T-helper 2 cell treated with Interferon-gamma antibody and Interleukin-4, amounts not matched to agents 100 ng/mL and 5 ng/mL, for 36 hours (primary cell): ENCODE data around the gene CCDC77. TPM values are rescaled to one million over a fixed set of nuclear protein-coding genes. Genes with fewer than 3 reads are reported as not detected.

Source experiments
- intact Hi-C: fragments of 100-400 bp; cut with micrococcal nuclease; formaldehyde crosslinking; loops from one replicate; pipeline ENCODE4 v1.15.1; 2023
- total RNA-seq: library from RNA; stranded (reverse); gene quantifications from 2 replicates; pipeline ENCODE4 v1.2.3, GENCODE V29; 2022

CCDC77 gene
- total RNA-seq, 1 donor from 2014 or later: 14.1 TPM

DNA sequence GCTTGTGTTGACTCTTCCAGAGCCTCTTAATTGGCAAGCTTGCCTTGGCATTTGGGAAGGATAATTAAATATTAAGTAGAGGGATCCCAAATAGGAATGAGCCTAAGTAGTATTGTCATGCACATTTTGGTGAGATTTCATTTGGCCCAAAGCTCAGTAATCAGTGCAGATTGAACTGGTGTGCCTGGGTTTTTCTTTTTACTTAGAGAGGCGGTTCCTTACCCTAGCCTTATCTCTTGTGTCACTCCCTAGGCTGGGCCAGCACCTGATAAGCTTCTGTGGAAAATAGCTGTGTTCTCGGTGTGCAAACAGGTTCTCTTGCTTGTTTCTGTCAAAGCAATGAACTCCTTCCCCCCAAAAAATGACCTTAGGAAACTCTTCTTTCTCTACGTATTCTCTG, 49.0 kb downstream of the CCDC77 start:
- intact Hi-C loops: loop anchor here (10.0 kb wide), 1 partner anchor 494 kb away; the partner anchor contains the start of gene RAD52

DNA sequence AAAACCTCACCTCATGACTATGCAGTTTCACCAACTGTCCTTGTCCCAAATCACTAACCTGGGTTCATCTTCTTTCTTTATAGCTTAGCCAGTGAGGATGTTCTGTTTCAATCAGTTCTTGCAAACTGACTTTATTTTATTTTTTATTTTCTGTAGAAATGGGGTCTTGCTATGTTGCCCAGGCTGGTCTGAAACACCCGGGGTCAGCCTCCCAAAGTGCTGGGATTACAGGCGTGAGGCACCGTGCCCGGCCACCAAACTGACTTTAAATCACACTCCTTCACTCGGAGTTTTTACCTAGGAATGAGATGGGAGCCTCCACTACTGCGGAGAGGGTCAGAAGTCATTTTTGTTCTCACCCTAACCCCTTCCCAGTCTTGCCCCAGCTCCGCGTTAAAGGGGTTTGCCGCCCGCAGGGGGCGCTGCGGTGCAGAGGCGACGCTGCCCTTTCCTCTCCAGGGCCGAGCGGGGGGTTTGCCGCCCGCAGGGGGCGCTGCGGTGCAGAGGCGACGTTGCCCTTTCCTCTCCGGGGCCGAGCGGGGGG, 51.3 kb downstream of the CCDC77 start:
- intact Hi-C loops: loop anchor here (10.0 kb wide), 1 partner anchor 492 kb away; the partner anchor contains the start of gene RAD52

DNA sequence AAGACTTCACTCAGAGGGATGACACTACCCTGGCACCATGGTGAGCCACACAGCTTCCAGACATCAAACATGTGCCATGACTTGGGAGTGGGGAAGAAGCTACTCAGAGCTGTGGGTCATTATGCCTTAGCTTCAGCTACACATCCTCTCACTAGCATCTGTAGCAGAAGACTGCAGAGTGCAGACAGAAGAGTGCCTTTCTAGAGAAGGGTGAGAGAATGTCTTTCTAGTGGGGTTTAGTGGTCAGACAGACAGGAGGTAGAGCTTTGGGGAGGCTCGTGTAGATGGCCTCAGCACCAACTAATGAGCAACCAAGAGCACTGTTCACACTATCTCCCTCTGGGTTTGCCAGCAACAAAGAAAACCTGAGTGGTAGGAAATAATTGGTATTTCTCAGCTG, 53.4 kb downstream of the CCDC77 start:
- intact Hi-C loops: loop anchor here (2.0 to 10.0 kb wide), 2 partner anchors 92 to 490 kb away; partner anchors contain the start of gene RAD52

DNA sequence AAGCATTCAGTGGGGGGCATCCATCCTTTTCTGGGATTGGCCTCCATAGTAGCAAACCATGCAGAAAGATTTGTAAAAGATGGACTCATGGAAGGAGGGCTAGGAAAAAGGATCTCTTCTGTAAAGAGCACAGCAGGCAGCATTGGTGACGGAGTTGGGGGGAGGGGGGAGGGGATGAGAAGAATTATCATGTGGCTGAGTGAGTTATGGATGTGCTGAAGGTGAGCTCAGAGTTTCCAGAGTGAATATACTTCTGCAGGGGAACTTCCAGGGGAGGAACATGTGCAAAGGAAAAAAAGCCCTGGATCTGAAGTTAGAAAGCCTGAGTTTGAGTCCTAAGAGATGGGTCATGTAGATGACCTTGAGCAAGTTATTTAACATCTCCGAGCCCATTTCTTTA, 54.4 kb downstream of the CCDC77 start:
- intact Hi-C loops: loop anchor here (2.0 to 10.0 kb wide), 2 partner anchors 91 to 489 kb away; partner anchors contain the start of gene RAD52

DNA sequence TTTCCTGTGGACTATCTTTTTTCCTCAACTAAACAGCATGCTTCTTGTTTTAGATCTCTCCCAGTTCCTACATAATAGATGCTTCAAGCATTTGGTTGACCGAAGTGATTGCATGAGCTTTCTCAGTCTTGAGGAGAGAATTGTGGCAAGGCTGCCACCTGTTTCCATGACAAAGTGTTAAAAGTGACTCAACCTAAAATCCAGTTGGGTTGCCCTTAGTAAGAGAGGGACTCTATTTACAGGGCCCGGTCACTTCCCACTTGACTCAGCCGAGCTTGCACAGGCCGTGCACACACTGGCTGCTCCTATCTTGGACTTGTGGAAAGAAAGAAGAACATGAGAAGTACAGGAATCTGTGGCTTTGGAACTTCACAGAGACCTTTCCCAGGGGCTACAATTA, 56.2 kb downstream of the CCDC77 start:
- intact Hi-C loops: loop anchor here (10.0 kb wide), 1 partner anchor 487 kb away; the partner anchor contains the start of gene RAD52

DNA sequence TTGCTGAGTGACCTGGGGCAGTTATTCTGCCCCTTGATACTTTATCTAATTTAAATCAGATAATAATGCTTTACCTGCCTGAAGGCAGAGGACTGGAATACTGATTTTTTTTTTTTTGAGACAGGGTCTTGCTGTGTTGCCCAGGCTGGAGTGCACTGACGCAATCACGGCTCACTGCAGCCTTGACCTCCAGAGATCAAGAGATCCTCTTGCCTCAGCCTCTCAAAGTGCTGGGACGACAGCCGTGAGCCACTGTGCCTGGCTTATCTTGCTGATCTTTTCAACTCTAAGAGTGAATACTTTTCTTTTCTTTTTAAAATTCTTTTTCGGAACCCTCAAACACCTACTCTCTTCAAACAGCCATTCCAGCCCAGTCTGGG, 57.6 kb downstream of the CCDC77 start:
- intact Hi-C loops: loop anchor here (10.0 kb wide), 1 partner anchor 486 kb away; the partner anchor contains the start of gene RAD52

DNA sequence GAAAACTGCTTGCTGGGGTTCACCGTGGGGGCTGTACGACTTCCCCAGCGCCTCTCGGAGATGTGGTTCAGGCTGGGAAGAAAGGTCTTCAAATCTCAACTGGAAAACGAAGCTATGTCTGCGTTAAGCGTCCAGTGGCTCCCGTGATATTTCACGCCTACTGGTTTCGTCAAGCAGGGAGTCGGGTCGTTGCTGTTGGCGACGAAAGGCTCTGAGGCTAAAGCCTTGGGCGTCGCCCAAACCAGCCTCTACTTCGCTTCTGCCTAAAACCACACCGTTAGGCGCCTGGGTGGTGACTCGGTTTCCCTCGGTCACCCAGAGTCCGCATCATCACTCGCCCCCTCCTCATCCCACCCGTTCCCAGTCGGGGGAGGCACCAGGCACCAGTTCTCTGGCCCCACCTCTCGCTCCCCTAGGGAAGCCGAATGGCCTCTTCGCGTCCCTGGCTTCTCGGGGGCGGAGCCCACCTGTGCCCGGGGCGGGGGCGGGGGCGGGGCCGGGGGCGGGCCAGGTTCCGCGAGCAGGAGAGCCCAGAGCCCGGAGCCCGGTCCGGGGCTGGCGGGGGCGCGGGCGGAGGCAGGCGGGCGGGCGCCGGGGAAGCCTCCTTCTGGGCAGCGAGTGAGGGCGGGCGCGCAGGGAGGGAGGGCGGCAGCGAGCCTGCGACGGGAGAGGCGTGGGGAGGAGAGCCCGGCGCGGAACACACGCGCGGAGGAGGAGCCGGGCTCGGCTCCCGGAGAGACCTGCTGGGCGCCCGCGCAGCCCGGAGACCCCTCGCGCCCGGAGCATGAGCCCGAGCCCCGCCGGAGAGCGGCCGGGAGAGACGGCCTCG, 58.2 kb downstream of the CCDC77 start, which contains the start of gene B4GALNT3:
B4GALNT3 (plus strand) TSS at position 510 of the 829 bp plus-strand sequence. CDS start 438 bp downstream, outside the sequence.
- intact Hi-C loops: loop anchor here (10.0 kb wide), 1 partner anchor 485 kb away; the partner anchor contains the start of gene RAD52

DNA sequence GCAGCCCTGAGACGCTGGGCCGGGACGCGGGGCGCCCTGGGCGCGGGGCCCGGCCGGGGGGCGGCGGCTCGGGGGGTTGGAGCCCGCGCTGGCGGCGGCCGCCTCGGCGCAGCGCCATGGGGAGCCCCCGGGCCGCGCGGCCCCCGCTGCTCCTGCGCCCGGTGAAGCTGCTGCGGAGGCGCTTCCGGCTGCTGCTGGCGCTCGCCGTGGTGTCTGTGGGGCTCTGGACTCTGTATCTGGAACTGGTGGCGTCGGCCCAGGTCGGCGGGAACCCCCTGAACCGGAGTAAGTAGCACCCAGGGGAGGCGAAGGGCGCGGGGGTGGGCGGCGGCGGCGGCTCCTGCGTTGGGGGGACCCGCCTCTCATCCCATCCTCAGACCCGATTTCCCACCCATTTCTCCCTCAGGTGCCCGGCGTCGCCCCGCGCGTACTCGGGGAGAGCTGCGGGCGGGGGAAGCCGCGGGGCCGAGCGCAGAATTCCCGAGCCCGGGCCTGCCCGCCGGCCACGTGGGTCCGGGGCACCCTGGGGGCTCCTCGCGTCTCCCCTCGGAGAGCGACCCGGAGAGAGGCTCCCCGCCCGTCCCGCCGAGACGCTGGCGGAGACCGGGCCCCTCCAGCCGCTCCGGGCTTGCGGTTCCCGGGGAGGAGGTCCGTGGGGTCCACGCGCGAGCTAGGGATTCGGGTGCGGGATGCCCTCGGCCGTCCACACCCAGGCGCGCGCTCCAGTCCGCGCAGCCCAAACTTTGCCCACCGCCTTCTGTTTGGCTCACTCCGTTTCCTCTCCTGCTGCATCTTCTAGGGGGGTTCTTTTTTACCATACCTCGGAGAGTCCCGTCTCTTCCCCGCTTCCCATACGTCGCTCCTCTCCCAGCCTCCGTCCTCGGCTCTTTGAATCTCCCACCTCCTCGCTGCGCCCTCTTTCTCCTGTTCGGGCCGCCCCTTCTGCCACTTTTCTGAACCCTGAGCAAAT, 59.1 kb downstream of the CCDC77 start:
- intact Hi-C loops: no loop called here

DNA sequence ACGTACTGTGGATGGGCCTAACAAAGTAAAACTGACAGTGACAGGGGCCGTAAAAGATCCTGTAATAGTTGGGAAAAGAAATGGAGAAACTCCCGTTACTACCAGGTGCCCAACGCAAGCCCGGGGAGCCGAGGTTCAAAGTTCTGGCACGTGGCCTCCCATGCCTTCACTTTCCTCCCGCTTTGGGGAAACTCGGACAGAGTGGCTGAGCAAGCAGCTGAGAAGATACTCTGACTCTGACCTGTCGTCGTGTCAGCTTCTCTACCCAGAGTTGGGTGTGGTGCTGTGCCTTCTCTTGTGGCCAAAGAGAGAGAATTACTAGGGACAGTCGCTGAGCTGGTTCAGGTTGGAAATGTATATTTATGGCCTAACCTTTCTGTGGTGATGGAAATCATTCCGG, 60.0 kb downstream of the CCDC77 start:
- intact Hi-C loops: no loop called here

DNA sequence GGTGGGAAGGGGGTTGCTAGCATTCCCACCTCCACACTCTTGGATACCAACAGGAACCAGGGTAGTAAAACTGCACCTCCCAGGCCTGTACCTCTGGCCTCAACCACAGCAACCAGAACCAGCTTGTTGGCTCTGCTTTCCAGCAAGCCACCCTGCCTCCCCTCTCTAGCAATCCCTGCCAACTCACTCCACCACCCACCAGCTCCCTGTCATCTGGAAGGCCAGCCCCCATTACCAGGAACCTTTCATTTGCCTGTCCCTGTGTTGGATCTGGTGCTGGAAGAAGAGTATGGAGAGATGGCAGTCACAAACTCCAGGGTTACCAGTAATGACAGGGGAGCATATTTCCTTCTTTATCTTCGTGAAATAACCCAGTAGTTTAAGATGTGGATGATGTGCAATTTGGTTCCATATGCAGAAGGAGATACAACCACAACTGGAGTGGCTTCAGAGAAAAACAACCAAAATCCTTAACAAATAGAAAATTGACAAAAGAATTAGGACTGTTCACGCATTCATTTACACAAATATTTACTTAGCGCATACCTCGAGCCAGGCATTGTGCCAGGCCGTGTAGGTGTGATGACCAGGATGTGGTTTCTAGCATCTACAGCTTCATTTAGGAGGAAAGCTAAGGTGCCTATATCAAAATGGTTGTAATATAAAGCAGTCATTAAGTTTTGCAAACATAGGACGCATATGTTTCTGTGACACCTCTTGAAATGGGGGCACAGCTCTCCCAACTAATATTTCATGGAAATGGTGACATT, 61.7 kb downstream of the CCDC77 start:
- intact Hi-C loops: no loop called here

DNA sequence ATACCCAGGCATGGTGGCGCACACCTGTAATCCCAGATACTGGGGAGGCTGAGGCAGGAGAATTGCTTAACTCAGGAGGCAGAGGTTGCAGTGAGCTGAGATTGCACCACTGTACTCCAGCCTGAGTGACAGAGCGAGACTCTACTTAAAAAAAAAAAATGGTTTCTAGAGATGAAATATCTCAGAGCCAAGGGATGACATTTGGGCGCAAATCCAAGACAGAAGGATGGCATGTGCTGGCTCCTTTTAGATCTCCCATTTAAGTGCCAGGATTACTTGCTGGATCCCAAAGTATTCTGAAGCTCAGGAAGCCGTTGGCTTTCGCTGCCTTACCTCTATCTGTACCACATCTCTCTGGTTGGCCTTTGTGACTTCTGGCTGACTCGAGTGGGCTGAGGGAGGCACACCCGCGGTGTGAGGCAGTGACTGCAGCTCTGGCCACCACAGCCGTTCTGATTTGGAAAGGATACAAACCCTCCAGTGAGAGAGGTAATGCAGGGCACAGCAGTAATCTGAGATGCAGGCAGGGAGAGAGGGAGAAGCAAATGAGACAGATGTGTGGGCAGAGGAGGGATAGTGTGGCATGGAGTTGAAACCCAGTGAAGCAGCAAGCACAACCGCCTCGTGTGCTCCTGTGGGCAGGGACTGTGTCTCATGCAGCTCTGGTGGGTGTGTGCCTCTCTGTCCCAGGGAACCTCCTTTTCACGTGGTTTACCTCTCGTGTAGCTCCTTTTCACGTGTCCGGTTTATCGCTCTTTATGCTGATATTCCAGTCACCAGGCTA, 63.2 kb downstream of the CCDC77 start:
- intact Hi-C loops: no loop called here

DNA sequence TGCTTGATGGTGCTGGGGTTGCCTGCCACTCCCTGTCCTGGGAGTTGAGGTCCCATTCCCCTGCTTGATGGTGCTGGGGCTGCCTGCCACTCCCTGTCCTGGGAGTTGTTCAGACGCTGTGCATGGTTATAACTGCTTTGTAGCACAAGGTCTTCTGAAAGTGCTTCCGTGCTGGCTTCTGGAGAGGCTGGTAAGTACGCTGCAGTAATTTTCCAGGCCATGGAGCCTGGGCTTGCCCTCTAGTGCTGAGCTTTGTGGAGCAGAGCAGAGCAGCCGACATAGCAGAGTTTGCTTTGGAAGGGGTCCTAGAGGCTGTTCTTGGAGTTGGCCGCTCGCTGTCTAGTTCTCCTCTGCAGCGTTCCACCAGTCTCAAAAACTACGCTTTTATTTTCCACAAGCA, 64.6 kb downstream of the CCDC77 start:
- intact Hi-C loops: no loop called here

DNA sequence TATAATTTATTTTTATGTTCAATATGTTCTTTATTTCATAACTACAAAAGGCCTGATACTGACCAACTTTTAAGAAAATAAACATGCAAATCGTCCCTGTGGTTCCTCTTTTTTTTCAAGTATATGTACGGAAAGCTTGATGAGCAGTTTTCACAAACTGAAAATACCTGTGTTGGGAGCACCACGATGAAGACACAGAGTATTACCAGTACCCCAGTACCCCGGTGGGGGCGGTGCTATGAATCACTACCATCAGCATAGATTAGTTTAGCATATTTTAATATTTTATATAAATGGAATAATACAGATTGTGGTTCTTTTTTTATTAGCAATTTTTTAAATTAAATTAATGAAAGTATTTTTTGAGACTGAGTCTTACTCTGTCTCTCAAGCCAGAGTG, 65.3 kb downstream of the CCDC77 start:
- intact Hi-C loops: no loop called here

DNA sequence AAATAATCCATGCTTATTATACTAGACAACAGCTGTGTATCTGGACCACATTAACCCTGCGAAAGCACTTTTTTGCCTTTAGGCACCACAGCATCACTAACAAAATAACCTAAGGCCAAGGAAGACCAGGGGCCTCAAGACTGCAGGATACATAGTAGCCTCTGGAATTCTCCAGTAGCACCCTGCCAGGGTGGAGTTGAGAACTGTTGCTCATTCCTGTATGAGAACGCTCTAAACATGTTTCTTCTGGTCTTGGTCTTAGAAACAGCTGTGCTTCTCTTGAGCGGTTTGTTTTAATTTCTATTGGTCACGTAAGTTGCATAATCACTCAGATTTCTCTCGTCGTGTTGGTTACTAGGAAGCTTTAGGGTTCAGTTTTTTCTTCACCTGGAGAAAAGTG, 66.1 kb downstream of the CCDC77 start:
- intact Hi-C loops: no loop called here

DNA sequence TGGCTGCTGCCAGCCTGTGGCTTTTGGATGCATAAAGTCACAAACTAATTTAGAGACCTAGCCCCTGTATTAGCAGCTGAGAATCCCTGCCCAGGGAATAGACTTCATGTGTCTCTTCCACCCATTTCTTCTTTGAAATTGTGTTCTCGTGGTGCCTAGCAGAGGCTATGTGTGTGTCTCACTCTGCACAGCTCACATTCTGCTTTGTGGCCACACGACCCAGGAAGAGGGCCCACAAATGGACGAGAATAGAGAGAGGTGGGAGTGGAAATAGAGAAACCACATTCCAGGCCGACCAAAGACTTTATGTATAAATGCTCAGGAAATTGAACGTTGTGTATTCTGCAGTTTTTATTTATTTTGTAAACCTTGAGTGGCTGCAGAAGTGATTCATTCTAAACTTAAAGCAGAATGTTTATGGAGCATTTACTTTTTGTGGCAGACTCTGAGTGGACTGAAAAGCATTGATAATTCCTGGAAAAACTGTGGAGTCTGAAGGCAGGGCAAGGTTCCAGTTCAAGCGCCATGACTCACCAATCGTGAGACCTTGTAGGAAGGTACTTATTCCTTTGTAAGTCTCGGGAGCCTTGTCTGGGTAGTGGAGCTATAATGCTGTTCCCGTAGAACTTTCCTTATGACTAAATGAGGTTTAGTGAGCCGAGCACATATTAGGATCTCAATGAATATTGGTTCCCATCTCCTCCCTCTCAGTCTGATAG, 67.4 kb downstream of the CCDC77 start:
- intact Hi-C loops: no loop called here

DNA sequence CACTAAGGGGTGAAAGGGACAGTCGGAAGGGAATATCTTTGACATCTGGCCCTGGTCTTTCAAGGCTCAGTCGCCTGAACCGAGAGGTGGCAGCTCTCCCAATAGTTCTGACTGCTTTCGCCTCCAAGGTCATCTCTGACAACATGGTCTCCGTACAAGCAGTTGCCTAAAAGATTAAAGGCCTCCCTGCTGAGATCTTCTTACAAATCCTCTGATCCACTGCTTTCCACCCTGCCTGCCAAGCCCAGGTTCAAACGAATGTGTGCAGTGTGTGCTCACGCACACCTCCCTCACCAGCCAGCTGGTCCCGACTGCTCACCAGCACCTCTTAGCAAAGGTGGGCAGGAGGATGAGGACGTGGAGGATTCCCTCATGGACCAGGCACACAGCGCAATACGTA, 68.7 kb downstream of the CCDC77 start:
- intact Hi-C loops: no loop called here

DNA sequence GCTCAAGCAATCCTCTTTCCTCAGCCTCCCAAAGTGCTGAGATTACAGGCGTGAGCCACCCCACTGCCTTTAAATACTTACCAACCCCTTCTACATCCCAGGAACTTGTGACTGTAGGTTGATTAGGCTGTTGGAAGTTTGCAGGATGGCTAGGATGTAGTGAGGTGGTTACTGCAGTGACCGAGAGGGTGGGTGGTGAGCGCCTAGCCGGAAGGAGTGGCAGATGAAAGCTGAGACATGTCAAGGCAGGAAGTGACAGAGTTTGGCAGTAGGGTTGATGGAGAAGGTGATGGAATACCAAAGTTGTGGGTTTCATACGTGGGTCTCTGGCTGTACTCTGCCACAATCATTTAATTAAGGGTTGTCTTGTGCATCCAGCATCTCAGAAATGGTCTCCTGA, 71.8 kb downstream of the CCDC77 start:
- intact Hi-C loops: no loop called here

DNA sequence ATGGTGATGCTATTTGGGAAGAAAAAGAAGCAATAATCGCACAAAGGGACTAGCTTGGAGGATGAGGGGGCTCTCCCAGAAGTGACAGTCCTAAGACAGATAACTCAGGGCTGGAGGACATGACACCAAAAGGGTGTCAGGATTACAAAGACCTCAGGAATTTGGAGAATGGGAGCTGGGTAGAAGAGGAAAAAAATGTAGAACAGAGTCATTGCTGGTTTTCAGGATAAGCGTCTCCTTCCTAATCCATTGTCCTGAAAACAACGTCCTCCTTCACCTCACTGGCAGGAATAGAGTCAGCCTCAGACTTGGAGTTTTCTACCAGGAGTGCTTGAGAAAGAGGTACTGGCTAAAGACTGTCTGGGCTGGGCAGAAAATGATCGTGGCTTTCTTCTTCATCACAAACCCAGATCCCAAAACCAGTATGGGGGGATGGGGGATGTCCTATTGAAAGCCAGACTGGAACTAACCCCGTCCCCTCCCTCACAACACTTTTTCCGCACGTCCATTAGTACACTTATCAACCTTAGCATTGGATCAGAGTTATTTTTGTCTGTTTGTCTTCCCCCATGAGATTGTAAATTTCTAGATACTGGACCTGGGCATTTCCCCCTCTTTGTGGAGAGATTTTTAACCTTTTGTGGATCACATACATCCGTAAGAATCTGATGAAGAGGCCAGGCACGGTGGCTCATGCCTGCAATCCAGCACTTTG, 72.6 kb downstream of the CCDC77 start:
- intact Hi-C loops: no loop called here
